ENCODE results near the gene PSG6. TPM values are rescaled to one million over a fixed set of nuclear protein-coding genes. Genes with fewer than 3 reads are reported as not detected.
"Not testable (repeated sequence)": the region's sequence is repeated elsewhere in the genome, so short reads cannot be mapped to it uniquely, and the experiment has no call there.

Gene PSG6
- total and polyA plus RNA-seq, 2 of the 8 experiments (the other 6 are each of a cell fraction or from before 2014, with no cell fraction given): not detected

DNA sequence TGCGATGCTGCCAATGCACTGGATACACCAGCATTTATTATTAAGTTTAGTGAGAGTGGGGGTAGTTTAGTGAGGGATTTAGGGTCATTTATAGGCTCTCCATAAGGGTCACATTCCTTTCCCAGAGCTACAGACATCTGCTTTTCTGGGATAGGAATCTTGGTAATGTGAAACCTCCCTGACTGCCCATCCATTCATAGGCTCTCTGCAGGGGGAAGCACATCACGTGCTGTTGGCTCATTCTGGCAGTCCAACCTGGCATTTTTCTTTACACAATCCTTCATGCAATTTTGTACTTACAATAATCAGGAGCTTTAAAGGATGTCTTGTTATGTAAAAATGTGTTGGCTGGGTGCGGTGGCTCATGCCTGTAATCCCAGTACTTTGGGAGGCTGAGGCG lies 17.1 kb downstream of the PSG6 start:
- H2BK120ac ChIP-seq (replicated peaks; ENCODE audit: low read depth, low read length); H3K4me1 ChIP-seq (replicated peaks in 1 of 4; ENCODE audit: control insufficient read depth in 3 of 4, insufficient read depth in 4 of 4, low read length in 3 of 4); H4K8ac ChIP-seq (ENCODE audit: extremely low read depth, insufficient read depth, low read length); H3K79me1 ChIP-seq (ENCODE audit: low read depth, low read length); POLR2A ChIA-PET (ENCODE audit: partially characterized antibody); H3K9ac ChIP-seq (replicated peaks in 1 of 4; ENCODE audit: extremely low read depth in 1 of 4, low read depth in 3 of 4, low read length in 3 of 4); H3K18ac ChIP-seq (ENCODE audit: extremely low read depth, low read length); H4K20me1 ChIP-seq (replicated peaks in 1 of 2; ENCODE audit: control insufficient read depth in 1 of 2, insufficient read depth in 2 of 2, low read length in 2 of 2); H3K27ac ChIP-seq (ENCODE audit: low read depth, low read length); H2BK5ac ChIP-seq (ENCODE audit: low read depth, low read length); H3K4ac ChIP-seq (replicated peaks; ENCODE audit: insufficient read length, low read depth, low read length); H2AFZ ChIP-seq (ENCODE audit: low read length); H3K23ac ChIP-seq (ENCODE audit: insufficient read length); H3K14ac ChIP-seq (ENCODE audit: insufficient read length); H3K79me2 ChIP-seq (ENCODE audit: control insufficient read depth in 1 of 2, insufficient read depth in 2 of 2, low read length in 2 of 2); H3K27me3 ChIP-seq (replicated peaks in 1 of 4; ENCODE audit: control insufficient read depth in 3 of 4, extremely low read depth in 1 of 4, insufficient read depth in 3 of 4, low read length in 3 of 4); H3K23me2 ChIP-seq (ENCODE audit: low read depth, low read length); H2BK20ac ChIP-seq (ENCODE audit: low read length); H3K4me3 ChIP-seq (ENCODE audit: extremely low read depth in 1 of 4, insufficient read depth in 2 of 4, low read depth in 3 of 4, low read length in 4 of 4); H2AK5ac ChIP-seq (ENCODE audit: low read depth, low read length); H3K4me2 ChIP-seq (ENCODE audit: insufficient read depth in 1 of 2, low read depth in 2 of 2, low read length in 2 of 2); DNase-seq (ENCODE audit: low read depth in 1 of 2, low spot score in 2 of 2); H4K5ac ChIP-seq (ENCODE audit: insufficient read length, low read depth, low read length); H3K36me3 ChIP-seq (ENCODE audit: control insufficient read depth in 2 of 4, insufficient read depth in 4 of 4, low read length in 3 of 4); H2BK15ac ChIP-seq (ENCODE audit: low read length); H2BK12ac ChIP-seq (ENCODE audit: low read depth, low read length); FAIRE-seq; H4K91ac ChIP-seq (replicated peaks; ENCODE audit: insufficient read length, low read length); H3K56ac ChIP-seq (replicated peaks; ENCODE audit: insufficient read length, low read depth, low read length): not testable (repeated sequence)
- CTCF ChIA-PET (ENCODE audit: partially characterized antibody): interaction anchor here (1.0 kb wide), 1 partner anchor 19 kb away, joined by 3 read pairs; no protein-coding TSS in a partner anchor
- WGBS, 2 experiments (ENCODE audit: extremely low coverage in 1 of 2, insufficient coverage in 1 of 2, insufficient read length in 1 of 2, insufficient replicate concordance in 2 of 2, low coverage in 1 of 2, low lambda C conversion rate in 2 of 2, missing lambda C conversion rate in 1 of 2): 84% methylated on average over 4 of the region's 4 CpGs; no CpG with 5 or more reads in 1 of the 2 experiments
- H3K9me3 ChIP-seq (ENCODE audit: insufficient read depth in 2 of 2, low read depth in 1 of 2, low read length in 1 of 2): peaks cover 23 to 38% of the 10 kb centered on the region in 2 experiments

DNA sequence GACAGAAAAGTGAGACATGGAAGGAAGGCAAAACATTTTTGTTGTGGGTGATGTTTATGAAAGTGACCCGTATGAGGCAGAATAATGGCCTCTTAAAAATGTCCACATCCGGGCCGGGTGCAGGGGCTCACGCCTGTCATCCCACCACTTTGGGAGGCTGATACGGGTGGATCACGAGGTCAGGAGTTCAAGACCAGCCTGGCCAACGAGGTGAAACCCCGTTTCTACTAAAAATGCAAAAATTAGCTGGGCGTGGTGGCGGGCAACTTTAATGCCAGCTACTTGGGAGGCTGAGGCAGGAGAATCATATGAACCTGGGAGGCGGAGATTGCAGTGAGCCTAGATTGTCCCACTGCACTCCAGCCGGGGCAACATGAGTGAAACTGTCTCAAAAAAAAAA lies 18.0 kb downstream of the PSG6 start:
- H3K4me1 ChIP-seq (replicated peaks in 1 of 4; ENCODE audit: control insufficient read depth in 3 of 4, insufficient read depth in 4 of 4, low read length in 3 of 4); H3K56ac ChIP-seq (replicated peaks; ENCODE audit: insufficient read length, low read depth, low read length); H3K9ac ChIP-seq (replicated peaks in 1 of 4; ENCODE audit: extremely low read depth in 1 of 4, low read depth in 3 of 4, low read length in 3 of 4); CTCF ChIA-PET (ENCODE audit: partially characterized antibody); FAIRE-seq; H3K23ac ChIP-seq (ENCODE audit: insufficient read length); H3K36me3 ChIP-seq (ENCODE audit: control insufficient read depth in 2 of 4, insufficient read depth in 4 of 4, low read length in 3 of 4); H3K79me2 ChIP-seq (ENCODE audit: control insufficient read depth in 1 of 2, insufficient read depth in 2 of 2, low read length in 2 of 2); H3K14ac ChIP-seq (ENCODE audit: insufficient read length); H2BK5ac ChIP-seq (ENCODE audit: low read depth, low read length); H3K27me3 ChIP-seq (replicated peaks in 1 of 4; ENCODE audit: control insufficient read depth in 3 of 4, extremely low read depth in 1 of 4, insufficient read depth in 3 of 4, low read length in 3 of 4); H3K23me2 ChIP-seq (ENCODE audit: low read depth, low read length); H3K4me3 ChIP-seq (ENCODE audit: extremely low read depth in 1 of 4, insufficient read depth in 2 of 4, low read depth in 3 of 4, low read length in 4 of 4); H2BK12ac ChIP-seq (ENCODE audit: low read depth, low read length); H2BK120ac ChIP-seq (replicated peaks; ENCODE audit: low read depth, low read length); H3K79me1 ChIP-seq (ENCODE audit: low read depth, low read length); H4K91ac ChIP-seq (replicated peaks; ENCODE audit: insufficient read length, low read length); H2BK20ac ChIP-seq (ENCODE audit: low read length); H2BK15ac ChIP-seq (ENCODE audit: low read length); DNase-seq (ENCODE audit: low read depth in 1 of 2, low spot score in 2 of 2); H2AFZ ChIP-seq (ENCODE audit: low read length); H3K4ac ChIP-seq (replicated peaks; ENCODE audit: insufficient read length, low read depth, low read length); H2AK5ac ChIP-seq (ENCODE audit: low read depth, low read length); H3K27ac ChIP-seq (ENCODE audit: low read depth, low read length); H4K8ac ChIP-seq (ENCODE audit: extremely low read depth, insufficient read depth, low read length); H4K20me1 ChIP-seq (replicated peaks in 1 of 2; ENCODE audit: control insufficient read depth in 1 of 2, insufficient read depth in 2 of 2, low read length in 2 of 2); H3K4me2 ChIP-seq (ENCODE audit: insufficient read depth in 1 of 2, low read depth in 2 of 2, low read length in 2 of 2); H4K5ac ChIP-seq (ENCODE audit: insufficient read length, low read depth, low read length); POLR2A ChIA-PET (ENCODE audit: partially characterized antibody); H3K18ac ChIP-seq (ENCODE audit: extremely low read depth, low read length): not testable (repeated sequence)
- peaks cover 23 to 35% of the 10 kb centered on the region in 2 experiments for H3K9me3 ChIP-seq (ENCODE audit: insufficient read depth in 2 of 2, low read depth in 1 of 2, low read length in 1 of 2)
- WGBS, 2 experiments (ENCODE audit: extremely low coverage in 1 of 2, insufficient coverage in 1 of 2, insufficient read length in 1 of 2, insufficient replicate concordance in 2 of 2, low coverage in 1 of 2, low lambda C conversion rate in 2 of 2, missing lambda C conversion rate in 1 of 2): 81% methylated on average over 12 of the region's 12 CpGs; no CpG with 5 or more reads in 1 of the 2 experiments

All from H1 (cell line).